HG02759 (cell line): ENCODE results near the gene ADCY7.

Source experiments
- ATAC-seq: cut with Tn5 transposase; IDR thresholded peaks from one replicate; pipeline ENCODE4 v1.9.1; 2021; ENCODE audit warnings: mild to moderate bottlenecking, moderate library complexity; ENCODE audit not compliant: unreplicated experiment

ADCY7 gene

DNA sequence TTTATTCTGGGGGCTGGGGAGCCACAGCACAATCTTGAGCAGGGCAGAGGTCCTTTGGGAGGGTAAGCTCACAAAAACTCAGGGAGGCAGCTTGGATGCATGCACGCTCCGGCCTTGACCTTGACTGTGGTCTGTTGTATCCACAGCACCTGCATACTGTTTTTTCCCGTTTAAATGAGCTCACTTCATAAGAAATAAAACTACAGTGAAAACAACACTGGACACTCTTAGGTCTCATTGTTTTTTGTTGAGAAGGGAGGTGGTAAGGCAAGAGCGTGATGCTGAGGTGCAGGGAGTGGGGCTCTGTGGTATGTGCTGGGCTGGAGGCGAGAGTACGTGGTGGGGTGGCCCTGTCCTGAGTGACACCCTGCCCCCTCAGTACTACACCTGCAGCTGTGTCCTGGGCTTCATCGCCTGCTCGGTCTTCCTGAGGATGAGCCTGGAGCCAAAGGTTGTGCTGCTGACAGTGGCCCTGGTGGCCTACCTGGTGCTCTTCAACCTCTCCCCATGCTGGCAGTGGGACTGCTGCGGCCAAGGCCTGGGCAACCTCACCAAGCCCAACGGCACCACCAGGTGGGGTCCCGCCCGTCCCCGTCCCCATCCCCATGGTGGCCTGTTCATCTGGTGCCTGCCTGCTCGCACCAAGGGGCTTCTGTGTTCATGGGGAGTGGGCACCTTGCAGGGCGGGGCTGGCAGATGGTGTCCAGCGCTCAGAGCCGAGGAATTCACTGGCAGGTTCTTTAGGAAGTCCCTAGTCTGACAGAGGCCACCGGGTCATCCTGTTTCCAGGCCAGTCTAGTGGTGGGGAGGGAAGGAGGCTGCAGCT is 44.2 kb downstream of the ADCY7 start:
- no peak for ATAC-seq

DNA sequence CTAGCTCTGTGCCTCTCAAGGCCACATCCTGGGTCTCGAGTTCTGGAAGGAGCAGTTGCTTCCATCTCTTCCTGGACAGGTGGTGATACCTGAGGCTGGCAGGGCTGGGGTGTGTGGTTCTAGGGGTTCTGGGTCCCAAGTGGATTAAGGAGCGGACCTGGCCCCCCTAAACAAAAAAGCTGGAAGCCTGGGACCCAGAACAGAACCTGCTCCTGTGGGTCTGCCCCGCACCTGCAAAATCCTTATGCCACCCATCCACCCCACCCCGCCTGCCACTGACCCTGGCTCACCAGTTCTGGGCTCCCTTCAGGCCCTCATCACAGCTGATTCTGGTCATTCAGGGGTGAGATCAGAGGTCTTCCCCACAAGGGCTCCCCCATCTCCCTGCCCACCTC is 44.8 kb downstream of the ADCY7 start:
- ATAC-seq, result no peak

DNA sequence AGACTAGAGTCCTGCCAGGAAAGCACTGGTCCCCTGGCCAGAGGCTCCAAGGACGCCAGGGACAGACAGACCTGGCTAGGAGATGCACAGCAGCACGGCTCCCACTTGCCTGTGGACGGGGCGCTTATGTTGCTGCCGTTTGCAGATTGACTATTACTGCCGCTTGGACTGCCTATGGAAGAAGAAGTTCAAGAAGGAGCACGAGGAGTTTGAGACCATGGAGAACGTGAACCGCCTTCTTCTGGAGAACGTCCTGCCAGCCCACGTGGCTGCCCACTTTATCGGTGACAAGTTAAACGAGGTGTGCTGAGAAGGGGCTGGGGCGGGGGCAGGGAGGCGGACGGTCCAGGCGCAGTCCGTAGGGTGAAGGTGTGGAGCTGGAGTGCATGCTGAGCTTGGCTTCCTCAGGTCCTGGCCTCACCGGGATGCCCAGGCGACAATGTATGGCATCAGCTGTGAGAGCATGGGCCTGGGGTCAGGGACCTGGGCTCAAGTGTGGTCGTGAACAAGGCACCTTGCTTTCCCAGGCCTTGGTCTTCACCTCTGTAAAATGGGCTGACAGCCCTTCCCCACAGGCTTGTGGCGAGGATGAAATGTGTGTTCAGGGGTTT is 45.6 kb downstream of the ADCY7 start:
- no peak for ATAC-seq

DNA sequence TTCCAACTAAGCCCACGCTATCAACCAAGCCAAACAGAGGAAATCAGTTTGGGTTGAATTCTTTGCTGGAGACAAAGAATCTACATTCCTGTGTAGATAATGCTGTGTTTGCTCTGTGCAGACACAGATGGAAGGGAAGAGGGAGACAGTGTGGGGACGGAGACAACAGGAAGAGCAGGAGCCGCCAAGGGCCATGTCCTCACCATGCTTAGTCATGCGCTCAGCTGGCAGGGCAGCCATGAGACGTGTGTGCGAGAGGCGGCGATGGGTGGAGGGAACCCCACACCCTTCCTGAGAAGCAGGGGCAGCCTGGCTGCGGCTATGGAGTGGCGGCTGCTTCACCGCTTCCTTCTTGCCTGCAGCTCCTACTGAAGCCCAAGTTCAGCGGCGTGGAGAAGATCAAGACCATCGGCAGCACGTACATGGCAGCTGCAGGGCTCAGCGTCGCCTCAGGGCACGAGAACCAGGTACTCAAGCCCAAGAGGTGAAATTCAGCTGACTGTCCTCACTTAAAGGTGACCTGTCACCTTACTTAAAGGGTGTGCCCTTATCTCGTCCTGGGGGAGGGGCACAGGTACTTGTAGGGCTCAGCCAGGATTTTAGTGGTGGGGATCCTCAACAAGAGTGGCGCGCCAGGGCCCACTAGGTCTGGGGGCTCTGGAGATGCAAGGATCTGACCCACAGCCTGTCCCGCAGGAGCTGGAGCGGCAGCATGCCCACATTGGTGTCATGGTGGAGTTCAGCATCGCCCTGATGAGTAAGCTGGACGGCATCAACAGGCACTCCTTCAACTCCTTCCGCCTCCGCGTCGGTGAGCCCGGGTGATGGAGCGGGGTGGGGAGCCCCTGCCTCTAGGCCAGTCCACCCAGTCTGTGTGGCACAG is 47.5 kb downstream of the ADCY7 start:
- ATAC-seq, result no peak

DNA sequence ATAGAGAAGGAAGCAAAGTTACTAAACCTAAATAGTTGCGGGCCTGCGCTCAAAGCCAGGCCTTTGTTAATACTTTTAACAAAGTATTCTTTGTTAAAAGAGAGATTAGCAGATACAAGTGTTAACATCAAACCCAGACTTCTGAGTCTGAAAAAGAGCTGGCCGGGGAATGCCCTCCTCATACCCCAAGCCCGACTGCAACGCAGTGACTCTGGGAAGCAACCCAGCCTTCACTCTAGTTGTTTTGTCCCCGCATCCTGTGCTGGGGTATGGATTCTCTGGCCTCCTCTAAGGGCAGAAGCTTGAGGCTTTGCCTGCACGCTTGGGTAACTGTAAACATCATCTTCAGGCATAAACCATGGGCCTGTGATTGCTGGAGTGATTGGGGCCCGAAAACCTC is 48.3 kb downstream of the ADCY7 start:
- ATAC-seq, result no peak

DNA sequence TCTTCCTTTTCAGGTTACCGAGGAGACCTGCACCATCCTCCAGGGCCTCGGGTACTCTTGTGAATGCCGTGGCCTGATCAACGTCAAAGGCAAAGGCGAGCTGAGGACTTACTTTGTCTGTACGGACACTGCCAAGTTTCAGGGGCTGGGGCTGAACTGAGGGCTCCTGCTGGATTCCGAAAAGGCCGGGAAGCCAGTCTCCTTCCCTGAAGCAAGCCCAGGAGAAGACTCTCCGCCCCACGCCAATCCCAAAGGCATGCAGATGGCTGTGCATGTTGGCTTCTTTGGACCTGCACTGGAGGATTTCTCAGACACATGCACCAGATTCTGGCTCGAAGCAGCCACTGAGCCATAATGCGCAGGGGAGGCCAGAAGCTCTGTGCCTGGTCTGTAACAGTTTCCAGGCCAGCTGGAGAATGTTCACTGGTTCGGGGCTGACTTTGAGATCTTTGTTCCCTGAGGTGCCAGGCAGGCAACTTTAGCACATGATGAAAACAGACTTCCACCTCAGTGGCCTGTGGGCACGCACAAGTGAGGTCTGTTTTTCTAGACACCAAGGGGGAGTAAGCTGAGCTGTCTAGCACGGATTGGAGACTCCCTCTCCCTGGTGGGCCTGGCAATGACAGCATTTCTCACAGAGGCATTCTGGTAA is 49.1 kb downstream of the ADCY7 start:
- ATAC-seq, result no peak

DNA sequence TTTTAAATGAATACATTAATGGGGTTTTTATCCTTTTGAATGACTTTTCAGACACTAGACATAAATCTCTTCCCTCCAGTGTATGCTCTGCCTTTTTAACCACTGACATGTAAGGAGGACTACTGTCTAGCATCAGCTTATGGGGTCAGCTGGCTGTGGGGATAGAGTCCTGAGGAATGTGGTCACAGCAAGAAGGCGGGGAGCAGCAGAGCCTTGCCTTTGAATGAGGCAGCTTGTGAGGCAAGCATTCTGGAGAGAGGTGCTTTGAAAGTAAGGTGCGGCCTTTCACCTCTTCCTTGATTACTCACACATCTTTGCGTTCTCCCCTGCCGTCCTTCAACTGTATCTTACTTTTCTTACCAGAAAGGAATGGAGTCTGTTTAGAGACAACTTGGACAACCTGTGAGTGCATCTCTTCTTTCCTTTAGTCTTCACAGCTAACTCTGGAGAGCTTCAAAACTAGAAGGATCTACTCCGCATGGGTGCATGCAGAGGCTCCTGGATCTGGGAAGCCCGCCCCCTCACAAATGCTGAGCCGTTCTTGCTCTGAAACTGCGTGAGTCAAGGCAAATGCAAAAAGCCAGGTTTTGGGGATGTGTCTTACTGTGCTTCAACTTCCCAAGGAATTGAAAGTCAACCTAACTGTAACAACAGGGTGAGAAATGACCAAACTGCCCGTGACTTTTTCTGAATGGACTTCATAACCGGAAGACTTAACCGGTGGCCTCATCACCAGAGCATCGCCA is 49.9 kb downstream of the ADCY7 start:
- ATAC-seq, result no peak

DNA sequence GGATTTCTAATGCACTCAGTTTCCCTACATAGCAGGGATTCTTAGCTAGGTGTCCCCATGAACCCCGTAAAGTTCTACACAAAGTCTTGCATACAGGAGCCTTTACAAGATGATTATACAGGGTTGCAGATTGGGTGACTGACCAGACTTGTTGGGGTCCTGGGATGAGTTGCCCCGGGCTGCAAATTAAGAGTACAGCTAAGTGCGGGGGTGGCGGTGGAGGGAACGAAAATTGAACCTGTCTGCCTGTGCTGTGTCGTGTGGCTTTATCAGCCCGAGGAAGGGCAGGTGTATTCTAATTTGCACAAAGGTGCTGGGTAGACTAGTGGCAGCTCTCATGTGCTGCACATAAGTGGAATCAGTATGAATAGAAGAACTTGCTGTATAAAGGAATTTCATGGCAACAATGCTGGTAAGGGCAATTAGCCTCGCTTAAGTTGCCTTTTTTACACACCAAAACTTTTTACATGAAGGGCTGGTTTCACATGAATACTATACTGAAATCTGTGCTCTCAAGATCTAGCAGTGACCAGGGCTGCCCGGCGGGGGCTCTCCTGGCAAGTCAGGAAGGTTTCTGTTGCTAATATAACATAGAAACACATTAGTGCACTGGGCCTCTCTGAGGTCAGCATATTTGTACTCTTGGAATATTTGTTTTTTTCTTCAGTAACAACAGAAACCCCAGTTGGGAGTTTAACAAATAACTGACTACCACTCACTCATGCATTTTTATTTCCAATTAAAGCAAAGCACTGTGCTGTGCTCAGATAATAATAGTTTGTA is 50.7 kb downstream of the ADCY7 start:
- ATAC-seq, result no peak

DNA sequence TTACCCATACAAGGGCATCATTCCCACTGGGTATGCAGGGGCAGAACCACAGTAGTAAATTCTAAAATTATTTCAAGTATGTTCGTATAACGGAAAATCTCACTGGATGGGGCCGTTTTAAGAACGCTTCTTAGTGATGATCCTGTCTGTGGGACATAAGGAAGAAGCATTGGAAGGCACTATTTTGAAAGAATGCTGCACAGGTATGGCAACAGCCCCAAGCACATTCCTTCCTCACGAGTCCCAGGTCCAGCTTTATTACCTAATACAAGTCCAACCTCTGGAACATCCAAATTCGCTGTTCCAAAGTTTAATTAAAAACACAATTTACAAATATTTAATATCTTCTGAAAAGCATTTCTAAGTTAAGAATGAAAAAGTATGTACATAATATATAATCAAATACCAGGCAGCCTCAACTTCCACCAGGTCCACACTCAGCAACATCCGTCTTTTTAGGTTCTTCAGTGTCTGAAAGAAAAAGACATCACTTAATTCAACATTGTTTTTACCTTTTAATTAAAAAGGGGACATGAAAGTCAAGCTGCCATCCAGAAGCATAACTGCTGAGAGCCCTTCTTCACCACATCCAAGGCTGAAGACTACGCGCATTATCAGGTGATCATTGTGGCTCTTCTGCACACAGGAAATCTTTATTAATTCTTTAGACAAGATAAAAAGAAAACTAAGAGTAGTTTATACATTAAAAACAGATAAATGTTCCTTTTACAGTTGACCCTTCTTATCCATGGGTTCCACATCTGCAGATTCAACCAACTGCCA is 52.6 kb downstream of the ADCY7 start:
- ATAC-seq, result no peak

DNA sequence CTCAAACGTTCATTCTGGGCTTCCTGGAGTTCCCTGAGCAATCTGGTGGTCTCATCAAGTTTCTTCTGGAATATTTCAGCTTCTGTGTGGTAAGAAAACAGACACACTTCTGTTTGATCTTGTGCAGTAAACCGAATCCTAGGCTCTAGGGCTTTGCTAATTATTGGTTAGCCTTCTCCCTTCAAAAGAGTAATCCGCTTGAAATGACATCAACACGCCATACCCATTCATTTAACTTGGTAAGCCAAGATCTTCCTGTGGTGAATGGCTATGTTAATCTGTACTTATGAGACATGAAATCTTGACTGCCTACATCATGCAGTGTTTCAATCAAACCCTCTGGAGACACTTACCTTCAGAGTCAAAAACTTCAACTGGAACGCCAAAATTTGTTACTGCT is 54.0 kb downstream of the ADCY7 start:
- no peak for ATAC-seq

DNA sequence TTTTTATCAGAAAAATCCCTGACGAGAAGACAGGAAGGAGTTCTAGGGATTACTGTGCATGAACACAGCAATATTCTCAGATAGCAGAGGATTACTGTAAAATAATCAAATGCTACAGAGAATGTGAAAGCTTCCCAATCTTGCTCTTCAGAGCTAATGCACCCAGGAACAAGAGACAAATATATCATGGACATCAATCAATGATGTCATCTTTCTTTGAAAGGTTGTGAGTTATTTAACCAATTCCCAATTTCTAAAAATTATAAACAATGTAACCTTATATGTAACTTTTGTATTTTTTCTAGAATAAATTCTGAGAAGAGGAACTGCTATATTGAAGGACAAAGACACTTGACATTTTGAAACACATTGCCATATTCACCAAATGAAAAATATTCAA is 56.0 kb downstream of the ADCY7 start:
- no peak for ATAC-seq

DNA sequence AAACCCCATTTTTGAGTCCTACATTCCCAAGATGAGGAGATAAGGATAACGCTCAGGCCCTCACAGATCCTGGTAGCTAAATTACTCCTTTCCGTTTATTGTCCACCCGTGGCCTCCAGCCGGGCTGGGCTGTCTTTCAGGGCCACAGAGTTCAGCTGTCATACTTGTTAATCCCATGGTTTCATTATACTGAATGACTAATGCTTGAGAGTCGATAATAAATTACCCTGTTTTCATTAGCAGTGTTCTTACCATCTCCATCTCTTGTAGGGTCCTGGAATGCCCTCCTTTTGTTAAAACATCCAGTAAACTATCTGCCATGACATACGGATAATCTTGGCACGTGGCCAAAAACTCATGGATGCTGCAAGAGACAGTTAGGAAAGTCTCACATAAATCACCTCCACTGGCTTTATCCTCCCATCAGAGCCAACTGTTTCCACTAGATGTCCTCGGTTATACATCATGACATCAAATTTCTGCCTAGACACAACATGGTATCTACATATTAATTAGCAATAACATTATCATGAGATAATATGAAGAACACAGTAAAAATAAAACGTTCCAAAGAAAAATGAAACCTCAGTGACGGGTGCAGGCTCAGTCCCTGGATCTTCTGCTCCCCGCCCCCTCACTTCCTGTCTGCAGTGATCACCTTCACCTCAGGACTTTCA is 57.1 kb downstream of the ADCY7 start:
- no peak for ATAC-seq

DNA sequence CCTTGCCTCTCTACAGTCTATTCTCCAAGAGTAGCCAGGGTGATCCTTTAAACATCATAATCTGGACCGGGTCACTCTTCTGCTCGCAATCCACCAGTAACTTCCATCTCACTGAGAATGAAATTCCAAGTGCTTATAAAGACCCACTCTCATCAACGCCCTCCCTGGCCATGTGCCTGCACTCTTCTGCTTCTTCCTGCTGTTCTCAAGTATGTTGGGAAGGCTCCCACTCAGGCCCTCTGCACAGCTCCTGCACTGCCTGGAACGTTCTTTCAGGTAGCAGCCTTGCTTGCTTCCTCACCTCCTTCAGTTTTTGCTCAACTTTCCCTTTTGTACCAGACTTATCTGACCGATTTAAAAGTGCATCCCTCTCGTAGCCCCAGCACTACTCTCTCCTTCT is 58.0 kb downstream of the ADCY7 start:
- ATAC-seq, result no peak

DNA sequence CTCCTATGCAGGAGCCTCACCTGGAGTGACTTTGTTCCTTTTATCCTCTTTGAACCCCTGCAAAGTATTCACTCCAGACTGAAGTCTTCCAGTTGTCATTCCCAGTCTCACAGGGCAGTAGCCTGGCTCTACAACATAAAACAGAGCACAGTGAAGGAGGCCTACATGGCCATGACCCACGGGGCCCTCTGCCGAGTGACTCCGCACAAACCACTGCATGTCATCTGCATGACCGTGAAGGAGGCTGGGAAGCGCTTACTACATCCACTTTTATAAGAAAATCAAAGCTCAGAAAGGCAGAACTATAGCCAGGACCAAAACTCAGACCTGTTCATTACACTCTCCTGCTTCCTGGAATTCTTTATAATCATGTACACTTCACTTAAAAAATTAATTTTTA is 59.9 kb downstream of the ADCY7 start:
- ATAC-seq, result no peak

DNA sequence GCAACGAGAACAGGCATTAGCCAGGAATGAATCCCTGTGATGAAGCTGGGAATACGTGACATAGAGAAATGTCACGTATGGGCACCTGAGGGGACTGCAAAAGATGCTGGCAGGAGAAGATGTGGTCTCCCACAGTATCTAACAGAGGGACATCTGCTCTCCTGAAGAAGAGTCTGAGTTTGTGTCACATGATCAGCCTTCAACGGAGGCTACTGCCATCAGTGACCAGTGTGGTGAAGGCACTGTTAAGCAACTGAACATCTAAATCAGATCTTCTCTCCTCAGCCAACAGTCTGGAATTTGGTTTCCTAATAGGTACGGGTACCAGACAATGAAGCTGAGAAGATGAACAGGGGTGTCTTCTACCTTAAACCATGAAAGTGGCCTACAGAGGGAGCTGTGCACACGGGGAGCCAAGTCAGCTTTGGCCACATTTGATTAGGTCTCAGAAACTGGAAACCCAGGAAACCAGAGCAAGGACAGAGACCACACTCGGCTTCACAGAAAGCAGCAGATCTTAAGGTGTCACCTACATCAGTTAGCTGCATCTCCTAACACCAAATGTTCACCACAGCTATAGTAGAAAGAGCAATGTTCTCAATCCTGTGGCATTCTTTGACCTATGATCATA is 60.6 kb downstream of the ADCY7 start:
- peak; percentile 64 for ATAC-seq

DNA sequence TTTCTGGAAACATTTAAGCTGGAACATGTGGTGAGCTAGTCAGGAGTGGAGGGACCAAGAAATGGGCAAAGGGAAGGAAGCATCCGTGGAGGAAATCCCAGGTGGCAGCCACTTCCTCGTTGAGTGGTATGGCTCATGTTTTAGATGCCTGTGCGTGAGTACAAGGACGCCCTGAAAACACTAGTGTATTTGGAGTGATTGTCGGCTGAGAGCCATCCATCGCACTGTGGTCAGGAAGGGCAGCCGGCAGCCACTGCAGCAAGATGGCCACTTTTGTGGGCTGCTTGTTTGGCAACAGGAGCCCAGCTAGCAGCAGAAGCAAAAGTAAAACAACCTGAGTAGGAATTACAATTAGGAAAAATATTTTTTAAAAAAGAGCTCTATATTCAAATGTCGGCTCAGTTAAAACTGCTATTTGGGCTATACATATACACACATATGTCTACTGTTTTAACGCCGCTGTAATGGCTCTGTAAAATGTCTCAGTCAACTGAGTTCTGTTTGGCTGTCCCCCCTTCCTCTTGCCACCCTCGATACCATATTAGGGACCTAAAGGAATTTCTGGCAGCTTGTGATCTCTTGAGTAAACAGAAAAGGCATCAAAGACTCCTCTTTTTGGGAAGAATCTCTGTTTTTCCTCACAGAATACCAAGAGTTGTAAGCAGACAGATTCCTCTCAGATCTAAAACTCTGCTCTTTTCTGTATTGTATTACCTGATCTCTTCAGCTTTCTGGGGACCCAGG is 63.3 kb downstream of the ADCY7 start:
- ATAC-seq, result no peak

DNA sequence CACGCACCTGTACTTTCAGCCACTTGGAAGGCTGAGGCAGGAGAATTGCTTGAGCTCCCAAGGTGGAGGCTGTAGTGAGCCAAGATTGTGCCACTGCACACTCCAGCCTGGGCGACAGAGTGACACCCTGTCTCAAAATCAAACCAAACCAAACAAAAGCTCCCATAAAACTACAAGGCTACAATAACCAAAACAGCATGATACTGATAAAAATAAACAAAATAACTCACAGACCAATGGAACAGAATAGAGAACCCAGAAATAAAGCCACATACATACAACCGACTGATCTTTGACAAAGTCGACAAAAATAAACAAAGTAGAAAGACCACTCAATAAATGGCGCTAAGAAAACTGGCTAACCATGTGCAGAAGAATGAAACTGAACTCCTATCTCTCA is 65.2 kb downstream of the ADCY7 start:
- ATAC-seq, result no peak
